CD14-positive monocyte (primary cell): ENCODE measurements around the gene PTTG1IP. TPM values are rescaled to one million over a fixed set of nuclear protein-coding genes. Genes with fewer than 3 reads are reported as not detected.

Experiments used
- DNase-seq, 3 donors: peaks; one replicate each; pipeline ENCODE4 v3.0.0-alpha.2; 2011 to 2022
- H2AFZ ChIP-seq: 2 replicates; pipeline ENCODE4 v1.6.0; 2012; ENCODE audit warnings: mild to moderate bottlenecking, low read depth, low read length, inconsistent platforms; ENCODE audit not compliant: insufficient read depth, poor library complexity, severe bottlenecking
- H3K27ac ChIP-seq, 2 donors: 1 replicate in 1 of 2; 2 replicates in 1 of 2; pipeline ENCODE4 v1.5.1; 2012 to 2013; ENCODE audit warnings: low read length in 2 of 2, control low read depth in 1 of 2, inconsistent platforms in 1 of 2, low read depth in 1 of 2, mild to moderate bottlenecking in 1 of 2
- H3K27me3 ChIP-seq, 2 donors: one replicate each; pipeline versions ENCODE4 v1.6.0 to v1.6.1; 2011 to 2013; ENCODE audit warnings: low read length in 2 of 2; ENCODE audit not compliant: control insufficient read depth in 2 of 2, insufficient read depth in 2 of 2
- H3K36me3 ChIP-seq, 2 donors: replicated peaks in 1 of 2; 1 replicate in 1 of 2; 2 replicates in 1 of 2; pipeline versions ENCODE4 v1.5.1 to v1.6.1; 2012 to 2013; ENCODE audit warnings: low read length in 2 of 2, control low read depth in 1 of 2, inconsistent platforms in 1 of 2, mild to moderate bottlenecking in 1 of 2; ENCODE audit not compliant: insufficient read depth in 2 of 2, control insufficient read depth in 1 of 2
- H3K4me1 ChIP-seq, 2 donors: 1 replicate in 1 of 2; 2 replicates in 1 of 2; pipeline versions ENCODE4 v1.5.1 to v1.6.1; 2012 to 2013; ENCODE audit warnings: low read length in 2 of 2, control low read depth in 1 of 2, inconsistent platforms in 1 of 2, mild to moderate bottlenecking in 1 of 2, moderate library complexity in 1 of 2; ENCODE audit not compliant: insufficient read depth in 2 of 2, control insufficient read depth in 1 of 2
- H3K4me2 ChIP-seq: replicated peaks from 2 replicates; pipeline ENCODE3; 2012; ENCODE audit warnings: low read length, moderate library complexity, mild to moderate bottlenecking; ENCODE audit not compliant: poor library complexity, severe bottlenecking; ENCODE audit errors: extremely low read depth
- H3K4me3 ChIP-seq, 3 experiments: fragments of 200-600 bp in 1 of 3; sonication (generic) in 1 of 3; replicated peaks in 1 of 3; 1 replicate in 2 of 3; 2 replicates in 1 of 3; pipeline ENCODE4 v1.5.1; 2011 to 2013; ENCODE audit warnings: low read length in 3 of 3, mild to moderate bottlenecking in 3 of 3, control low read depth in 2 of 3, low read depth in 2 of 3, inconsistent platforms in 1 of 3, moderate library complexity in 1 of 3
- H3K79me2 ChIP-seq: 2 replicates; pipeline ENCODE4 v1.6.0; 2012; ENCODE audit warnings: mild to moderate bottlenecking, control low read depth, inconsistent platforms, low read length, moderate library complexity; ENCODE audit not compliant: insufficient read depth
- H3K9ac ChIP-seq: 2 replicates; pipeline ENCODE4 v1.6.0; 2017; ENCODE audit warnings: low read length, mild to moderate bottlenecking; ENCODE audit not compliant: insufficient read depth, poor library complexity, severe bottlenecking
- H3K9me3 ChIP-seq, 2 donors: replicated peaks in 1 of 2; 1 replicate in 1 of 2; 2 replicates in 1 of 2; pipeline versions ENCODE4 v1.5.1 to v1.6.1; 2012 to 2013; ENCODE audit warnings: low read length in 2 of 2, control low read depth in 1 of 2; ENCODE audit not compliant: control insufficient read depth in 1 of 2, insufficient read depth in 1 of 2
- H4K20me1 ChIP-seq: 2 replicates; pipeline ENCODE4 v1.6.0; 2012; ENCODE audit warnings: mild to moderate bottlenecking, low read length, control low read depth, moderate library complexity; ENCODE audit not compliant: insufficient read depth
- H3K27ac Mint-ChIP-seq, 7 donors: one replicate each; pipeline ENCODE4 v1.8.0; 2020; ENCODE audit warnings: mild to moderate bottlenecking in 7 of 7, mixed read lengths in 7 of 7, moderate library complexity in 6 of 7, inconsistent platforms in 2 of 7
- H3K27me3 Mint-ChIP-seq, 3 donors: one replicate each; pipeline ENCODE4 v1.8.0; 2021 to 2022; ENCODE audit warnings: low read depth in 3 of 3, mild to moderate bottlenecking in 3 of 3, mixed read lengths in 3 of 3, moderate library complexity in 3 of 3, inconsistent platforms in 1 of 3
- H3K36me3 Mint-ChIP-seq, 2 donors: one replicate each; pipeline ENCODE4 v1.8.0; 2020; ENCODE audit warnings: mixed read lengths in 2 of 2, inconsistent platforms in 1 of 2, mild to moderate bottlenecking in 1 of 2
- H3K4me1 Mint-ChIP-seq: one replicate; pipeline ENCODE4 v1.8.0; 2020; ENCODE audit warnings: mild to moderate bottlenecking, mixed read lengths
- H3K4me3 Mint-ChIP-seq, 2 donors: one replicate each; pipeline ENCODE4 v1.8.0; 2020; ENCODE audit warnings: mild to moderate bottlenecking in 2 of 2, mixed read lengths in 2 of 2, moderate library complexity in 1 of 2
- H3K9me3 Mint-ChIP-seq, 7 donors: one replicate each; pipeline ENCODE4 v1.8.0; 2020 to 2022; ENCODE audit warnings: mixed read lengths in 7 of 7, mild to moderate bottlenecking in 6 of 7, moderate library complexity in 6 of 7, inconsistent platforms in 2 of 7
- CTCF ChIP-seq: fragments of 200-600 bp; IDR thresholded peaks from one replicate; pipeline ENCODE4 v1.8.0; 2022; ENCODE audit warnings: antibody characterized with exemption, mild to moderate bottlenecking
- WGBS: methylation state at CpG from one replicate; pipeline ENCODE4 v1.1.5; 2013; ENCODE audit warnings: missing lambda C conversion rate; ENCODE audit not compliant: insufficient coverage; 5-methylcytosine and 5-hydroxymethylcytosine counted together
- intact Hi-C, 2 donors: fragments of 100-400 bp; cut with micrococcal nuclease; formaldehyde crosslinking; loops; one replicate each; pipeline versions ENCODE4 v1.15.0 to v1.15.1; 2023
- polyA plus RNA-seq, 3 donors: library from polyadenylated mRNA; depleted of rRNA in 1 of 3; unstranded in 2 of 3; stranded (reverse) in 1 of 3; fragments of 300-500 nt in 2 of 3; fragments of >200 nt in 1 of 3; fragmentation: Illumina TruSeq in 2 of 3; gene quantifications; 1 replicate in 2 of 3; 2 replicates in 1 of 3; pipeline ENCODE4 v1.2.3, GENCODE V29; 2012 to 2021

The PTTG1IP gene
- polyA plus RNA-seq, 3 donors: 118 to 238 (median 206) TPM

GRCh38 chr21:44890961-44891541 is 17.6 kb upstream of the PTTG1IP start:
- Mint-ChIP-seq H3K9me3 (peaks cover 0 to 2% (median 0%) of the 10 kb centered on the region in 7 donors), H3K27ac (peak overlapping the region in 3 of 7 donors; percentile 49 to 84 (median 78)), H3K27me3 (no peaks in the 10 kb centered on the region), H3K36me3 (peaks cover 66 to 94% of the 10 kb centered on the region in 2 donors), H3K4me1 (peaks cover 11% of the 10 kb centered on the region), H3K4me3 (no peak overlapping the region)
- peaks cover 99% of the 10 kb centered on the region for H4K20me1 ChIP-seq
- no peak overlapping the region for H3K9ac ChIP-seq
- H3K4me1 ChIP-seq: peaks cover 0 to 21% of the 10 kb centered on the region in 2 donors
- H3K36me3 ChIP-seq: peaks cover 95 to 98% of the 10 kb centered on the region in 2 donors
- H3K27ac ChIP-seq: peak overlapping the region; percentile 13 to 34
- H3K4me2 ChIP-seq: no peak overlapping the region
- H3K27me3 ChIP-seq: no peaks in the 10 kb centered on the region
- peaks cover 65% of the 10 kb centered on the region for H3K79me2 ChIP-seq
- no peak for DNase-seq
- no peaks in the 10 kb centered on the region for H3K9me3 ChIP-seq
- intact Hi-C loops: no loop called here
- H2AFZ ChIP-seq: no peak overlapping the region
- no peak for TF ChIP-seq CTCF
- whole genome bisulfite sequencing: 92% methylated on average over 8 of the region's 9 CpGs
- H3K4me3 ChIP-seq: no peak overlapping the region

GRCh38 chr21:44890338-44890931 is 16.9 kb upstream of the PTTG1IP start:
- no peak for DNase-seq
- intact Hi-C loops: no loop called here
- peaks cover 11% of the 10 kb centered on the region for H3K4me1 Mint-ChIP-seq
- Histone ChIP-seq H3K4me1 (peaks cover 0 to 21% of the 10 kb centered on the region in 2 donors), H3K4me3 (no peak overlapping the region), H3K79me2 (peaks cover 62% of the 10 kb centered on the region), H4K20me1 (peaks cover 100% of the 10 kb centered on the region), H3K4me2 (no peak overlapping the region), H3K36me3 (peaks cover 95 to 100% of the 10 kb centered on the region in 2 donors), H3K27me3 (no peaks in the 10 kb centered on the region), H3K9me3 (no peaks in the 10 kb centered on the region), H3K9ac (no peak overlapping the region), H3K27ac (peak overlapping the region; percentile 13 to 34), H2AFZ (no peak overlapping the region)
- peak overlapping the region in 4 of 7 donors; percentile 41 to 84 (median 64) for H3K27ac Mint-ChIP-seq
- H3K9me3 Mint-ChIP-seq: peaks cover 0 to 2% (median 0%) of the 10 kb centered on the region in 7 donors
- no peak overlapping the region for H3K4me3 Mint-ChIP-seq
- 93% methylated on average over 19 of the region's 24 CpGs for WGBS
- peaks cover 69 to 95% of the 10 kb centered on the region in 2 donors for H3K36me3 Mint-ChIP-seq
- no peak for TF ChIP-seq CTCF
- no peaks in the 10 kb centered on the region for H3K27me3 Mint-ChIP-seq
